K562 (cell line): Measurements from ENCODE around the gene H3-3A. TPM values are rescaled to one million over a fixed set of nuclear protein-coding genes. Genes with fewer than 3 reads are reported as not detected.

Experiments
- L3MBTL2 ChIP-seq: fragments of 450-650 bp; IDR thresholded peaks from 2 replicates; pipeline ENCODE4 v1.6.1; 2016; ENCODE audit warnings: mild to moderate bottlenecking, moderate library complexity
- MITF ChIP-seq: IDR thresholded peaks from 2 replicates; pipeline ENCODE4 v1.6.1; 2014; ENCODE audit warnings: antibody characterized with exemption
- XRCC3 ChIP-seq: fragments of 450-650 bp; IDR thresholded peaks from 2 replicates; pipeline ENCODE4 v1.6.1; 2017; ENCODE audit warnings: mild to moderate bottlenecking, moderate library complexity
- ZNF140 ChIP-seq: fragments of 250-450 bp; sonication (Bioruptor Pico); IDR thresholded peaks from 2 replicates; pipeline ENCODE4 v1.8.0; 2021; ENCODE audit warnings: moderate library complexity, mild to moderate bottlenecking, inconsistent platforms
- polyA plus RNA-seq, 8 experiments: library from polyadenylated mRNA; depleted of rRNA in 4 of 8; stranded (reverse) in 5 of 8; unstranded in 3 of 8; fragments of >200 nt; fragmentation: Nextera tagmentation in 2 of 8; fragmentation: Illumina TruSeq in 1 of 8; extraction: Ambion mirVana in 2 of 8; extraction: Trizol in 1 of 8; gene quantifications; 2 replicates each; pipeline versions ENCODE4 v1.2.1 to v1.2.3, GENCODE V29; 2011 to 2014; ENCODE audit warnings: inconsistent platforms in 1 of 8, missing spikeins in 1 of 8
- total RNA-seq, 7 experiments: library from RNA; depleted of rRNA in 6 of 7; stranded (reverse); fragments of >200 nt in 6 of 7; fragmentation: Illumina TruSeq in 2 of 7; extraction: Trizol in 2 of 7; gene quantifications; 2 replicates each; pipeline versions ENCODE4 v1.2.1 to v1.2.3, GENCODE V29; 2011 to 2021; ENCODE audit warnings: low replicate concordance in 1 of 7
- TF ChIP-seq, protein P1 (sequence below), 2 experiments: IDR thresholded peaks; 2 replicates each; pipeline ENCODE4 v1.6.1; 2011; ENCODE audit warnings: borderline replicate concordance in 1 of 2, control low read depth in 1 of 2, low read depth in 1 of 2, low read length in 1 of 2, mild to moderate bottlenecking in 1 of 2, mixed read lengths in 1 of 2, moderate library complexity in 1 of 2; ENCODE audit not compliant: insufficient read depth in 1 of 2, insufficient read length in 1 of 2, poor library complexity in 1 of 2, severe bottlenecking in 1 of 2; ENCODE audit errors: extremely low read depth in 1 of 2
- TF ChIP-seq, protein P2 (sequence below): sonication (generic); formaldehyde crosslinking; IDR thresholded peaks from 2 replicates; pipeline ENCODE4 v1.8.0; 2023; ENCODE audit warnings: mild to moderate bottlenecking, missing genetic modification reagents

H3-3A gene
- total and polyA plus RNA-seq, 9 of the 15 experiments (the other 6 are each of a cell fraction or from before 2014, with no cell fraction given) = 426 to 1,083 (median 591) TPM

GRCh38 chr1:226029093-226029496, 33.4 kb upstream of the H3-3A start (continued):
- TF ChIP-seq, protein P1, sequence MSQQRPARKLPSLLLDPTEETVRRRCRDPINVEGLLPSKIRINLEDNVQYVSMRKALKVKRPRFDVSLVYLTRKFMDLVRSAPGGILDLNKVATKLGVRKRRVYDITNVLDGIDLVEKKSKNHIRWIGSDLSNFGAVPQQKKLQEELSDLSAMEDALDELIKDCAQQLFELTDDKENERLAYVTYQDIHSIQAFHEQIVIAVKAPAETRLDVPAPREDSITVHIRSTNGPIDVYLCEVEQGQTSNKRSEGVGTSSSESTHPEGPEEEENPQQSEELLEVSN (IDR thresholded peaks at IDR 0.05; ENCODE audit: borderline replicate concordance in 1 of 2, extremely low read depth in 1 of 2, insufficient read depth in 1 of 2, insufficient read length in 1 of 2, low read depth in 1 of 2, low read length in 1 of 2, poor library complexity in 1 of 2, severe bottlenecking in 1 of 2) = no peak
- TF ChIP-seq ZNF140 (no peak), XRCC3 (no peak), MITF (peak; percentile 78; the same call in 1 of the 2 replicates), L3MBTL2 (peak; percentile 35; the same call in 1 of the 2 replicates)
- TF ChIP-seq, protein P2, sequence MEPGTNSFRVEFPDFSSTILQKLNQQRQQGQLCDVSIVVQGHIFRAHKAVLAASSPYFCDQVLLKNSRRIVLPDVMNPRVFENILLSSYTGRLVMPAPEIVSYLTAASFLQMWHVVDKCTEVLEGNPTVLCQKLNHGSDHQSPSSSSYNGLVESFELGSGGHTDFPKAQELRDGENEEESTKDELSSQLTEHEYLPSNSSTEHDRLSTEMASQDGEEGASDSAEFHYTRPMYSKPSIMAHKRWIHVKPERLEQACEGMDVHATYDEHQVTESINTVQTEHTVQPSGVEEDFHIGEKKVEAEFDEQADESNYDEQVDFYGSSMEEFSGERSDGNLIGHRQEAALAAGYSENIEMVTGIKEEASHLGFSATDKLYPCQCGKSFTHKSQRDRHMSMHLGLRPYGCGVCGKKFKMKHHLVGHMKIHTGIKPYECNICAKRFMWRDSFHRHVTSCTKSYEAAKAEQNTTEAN = no peak
